K562 (cell line): ENCODE data around the gene MMP28. TPM values are rescaled to one million over a fixed set of nuclear protein-coding genes. Genes with fewer than 3 reads are reported as not detected.

Experiments
- CHD4 ChIP-seq: fragments of 200-600 bp; sonication (generic); IDR thresholded peaks from 3 replicates; pipeline ENCODE4 v1.6.1; 2012; ENCODE audit warnings: low read depth, mild to moderate bottlenecking, mixed read lengths, low read length, inconsistent platforms; ENCODE audit not compliant: insufficient read depth, insufficient replicate concordance, poor library complexity, severe bottlenecking
- DEAF1 ChIP-seq: fragments of 450-650 bp; formaldehyde crosslinking; IDR thresholded peaks from 2 replicates; pipeline ENCODE4 v1.4.0; 2020; ENCODE audit warnings: mild to moderate bottlenecking, moderate library complexity
- ESRRA ChIP-seq: fragments of 450-650 bp; IDR thresholded peaks from 2 replicates; pipeline ENCODE4 v1.6.1; 2014; ENCODE audit warnings: low read depth, mild to moderate bottlenecking, moderate library complexity, borderline replicate concordance
- KAT2B ChIP-seq: IDR thresholded peaks from one replicate; pipeline ENCODE4 v1.6.1; 2012; ENCODE audit warnings: low read depth, mild to moderate bottlenecking, control low read depth, inconsistent platforms, low read length, moderate library complexity
- SMARCB1 ChIP-seq: IDR thresholded peaks from 2 replicates; pipeline ENCODE4 v1.6.1; 2011; ENCODE audit warnings: improper control_type of control experiment, low read depth; ENCODE audit not compliant: insufficient read length
- ZNF146 ChIP-seq: IDR thresholded peaks from one replicate; pipeline ENCODE4 v1.6.1; 2018; ENCODE audit warnings: missing compliant biosample characterization; ENCODE audit not compliant: unreplicated experiment
- ZNF263 ChIP-seq: sonication (generic); formaldehyde crosslinking; IDR thresholded peaks from 2 replicates; pipeline ENCODE4 v1.8.0; 2022; ENCODE audit warnings: mild to moderate bottlenecking, missing genetic modification reagents, borderline replicate concordance
- polyA plus RNA-seq, 8 experiments: library from polyadenylated mRNA; depleted of rRNA in 4 of 8; stranded (reverse) in 5 of 8; unstranded in 3 of 8; fragments of >200 nt; fragmentation: Nextera tagmentation in 2 of 8; fragmentation: Illumina TruSeq in 1 of 8; extraction: Ambion mirVana in 2 of 8; extraction: Trizol in 1 of 8; gene quantifications; 2 replicates each; pipeline versions ENCODE4 v1.2.1 to v1.2.3, GENCODE V29; 2011 to 2014; ENCODE audit warnings: inconsistent platforms in 1 of 8, missing spikeins in 1 of 8
- total RNA-seq, 7 experiments: library from RNA; depleted of rRNA in 6 of 7; stranded (reverse); fragments of >200 nt in 6 of 7; fragmentation: Illumina TruSeq in 2 of 7; extraction: Trizol in 2 of 7; gene quantifications; 2 replicates each; pipeline versions ENCODE4 v1.2.1 to v1.2.3, GENCODE V29; 2011 to 2021; ENCODE audit warnings: low replicate concordance in 1 of 7
- TF ChIP-seq, protein P1 (sequence below), 2 experiments: fragments of 250-450 bp in 1 of 2; fragments of 450-650 bp in 1 of 2; sonication (Bioruptor Pico) in 1 of 2; IDR thresholded peaks; 2 replicates each; pipeline versions ENCODE4 v1.6.1 to v1.8.0; 2016 to 2021; ENCODE audit warnings: mild to moderate bottlenecking in 2 of 2, moderate library complexity in 2 of 2, missing compliant biosample characterization in 1 of 2, missing genetic modification characterization in 1 of 2
- TF ChIP-seq, protein P2 (sequence below): fragments of 200-600 bp; sonication (generic); IDR thresholded peaks from one replicate; pipeline ENCODE4 v1.6.1; 2012; ENCODE audit warnings: mild to moderate bottlenecking, low read depth, low read length, inconsistent platforms

Gene MMP28
- total and polyA plus RNA-seq, 9 of the 15 experiments (the other 6 are each of a cell fraction or from before 2014, with no cell fraction given): not detected

GRCh38 chr17:35764123-35764991 is 31.1 kb downstream of the MMP28 start (continued):
- TF ChIP-seq DEAF1 (CRISPR knock-in tag) (peak; percentile 64), SMARCB1 (no peak), KAT2B (no peak), ZNF263 (CRISPR knock-in tag) (peak; percentile 81), ESRRA (peak; percentile 63), CHD4 (no peak), ZNF146 (CRISPR knock-in tag) (no peak)
- TF ChIP-seq, protein P1, sequence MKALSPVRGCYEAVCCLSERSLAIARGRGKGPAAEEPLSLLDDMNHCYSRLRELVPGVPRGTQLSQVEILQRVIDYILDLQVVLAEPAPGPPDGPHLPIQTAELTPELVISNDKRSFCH (CRISPR knock-in tag; IDR thresholded peaks at IDR 0.05): no peak
- TF ChIP-seq, protein P1 (tag; IDR thresholded peaks at IDR 0.05): 0 out of 2 replicates have a peak, but pooled peaks have one; percentile 54
- TF ChIP-seq, protein P2, sequence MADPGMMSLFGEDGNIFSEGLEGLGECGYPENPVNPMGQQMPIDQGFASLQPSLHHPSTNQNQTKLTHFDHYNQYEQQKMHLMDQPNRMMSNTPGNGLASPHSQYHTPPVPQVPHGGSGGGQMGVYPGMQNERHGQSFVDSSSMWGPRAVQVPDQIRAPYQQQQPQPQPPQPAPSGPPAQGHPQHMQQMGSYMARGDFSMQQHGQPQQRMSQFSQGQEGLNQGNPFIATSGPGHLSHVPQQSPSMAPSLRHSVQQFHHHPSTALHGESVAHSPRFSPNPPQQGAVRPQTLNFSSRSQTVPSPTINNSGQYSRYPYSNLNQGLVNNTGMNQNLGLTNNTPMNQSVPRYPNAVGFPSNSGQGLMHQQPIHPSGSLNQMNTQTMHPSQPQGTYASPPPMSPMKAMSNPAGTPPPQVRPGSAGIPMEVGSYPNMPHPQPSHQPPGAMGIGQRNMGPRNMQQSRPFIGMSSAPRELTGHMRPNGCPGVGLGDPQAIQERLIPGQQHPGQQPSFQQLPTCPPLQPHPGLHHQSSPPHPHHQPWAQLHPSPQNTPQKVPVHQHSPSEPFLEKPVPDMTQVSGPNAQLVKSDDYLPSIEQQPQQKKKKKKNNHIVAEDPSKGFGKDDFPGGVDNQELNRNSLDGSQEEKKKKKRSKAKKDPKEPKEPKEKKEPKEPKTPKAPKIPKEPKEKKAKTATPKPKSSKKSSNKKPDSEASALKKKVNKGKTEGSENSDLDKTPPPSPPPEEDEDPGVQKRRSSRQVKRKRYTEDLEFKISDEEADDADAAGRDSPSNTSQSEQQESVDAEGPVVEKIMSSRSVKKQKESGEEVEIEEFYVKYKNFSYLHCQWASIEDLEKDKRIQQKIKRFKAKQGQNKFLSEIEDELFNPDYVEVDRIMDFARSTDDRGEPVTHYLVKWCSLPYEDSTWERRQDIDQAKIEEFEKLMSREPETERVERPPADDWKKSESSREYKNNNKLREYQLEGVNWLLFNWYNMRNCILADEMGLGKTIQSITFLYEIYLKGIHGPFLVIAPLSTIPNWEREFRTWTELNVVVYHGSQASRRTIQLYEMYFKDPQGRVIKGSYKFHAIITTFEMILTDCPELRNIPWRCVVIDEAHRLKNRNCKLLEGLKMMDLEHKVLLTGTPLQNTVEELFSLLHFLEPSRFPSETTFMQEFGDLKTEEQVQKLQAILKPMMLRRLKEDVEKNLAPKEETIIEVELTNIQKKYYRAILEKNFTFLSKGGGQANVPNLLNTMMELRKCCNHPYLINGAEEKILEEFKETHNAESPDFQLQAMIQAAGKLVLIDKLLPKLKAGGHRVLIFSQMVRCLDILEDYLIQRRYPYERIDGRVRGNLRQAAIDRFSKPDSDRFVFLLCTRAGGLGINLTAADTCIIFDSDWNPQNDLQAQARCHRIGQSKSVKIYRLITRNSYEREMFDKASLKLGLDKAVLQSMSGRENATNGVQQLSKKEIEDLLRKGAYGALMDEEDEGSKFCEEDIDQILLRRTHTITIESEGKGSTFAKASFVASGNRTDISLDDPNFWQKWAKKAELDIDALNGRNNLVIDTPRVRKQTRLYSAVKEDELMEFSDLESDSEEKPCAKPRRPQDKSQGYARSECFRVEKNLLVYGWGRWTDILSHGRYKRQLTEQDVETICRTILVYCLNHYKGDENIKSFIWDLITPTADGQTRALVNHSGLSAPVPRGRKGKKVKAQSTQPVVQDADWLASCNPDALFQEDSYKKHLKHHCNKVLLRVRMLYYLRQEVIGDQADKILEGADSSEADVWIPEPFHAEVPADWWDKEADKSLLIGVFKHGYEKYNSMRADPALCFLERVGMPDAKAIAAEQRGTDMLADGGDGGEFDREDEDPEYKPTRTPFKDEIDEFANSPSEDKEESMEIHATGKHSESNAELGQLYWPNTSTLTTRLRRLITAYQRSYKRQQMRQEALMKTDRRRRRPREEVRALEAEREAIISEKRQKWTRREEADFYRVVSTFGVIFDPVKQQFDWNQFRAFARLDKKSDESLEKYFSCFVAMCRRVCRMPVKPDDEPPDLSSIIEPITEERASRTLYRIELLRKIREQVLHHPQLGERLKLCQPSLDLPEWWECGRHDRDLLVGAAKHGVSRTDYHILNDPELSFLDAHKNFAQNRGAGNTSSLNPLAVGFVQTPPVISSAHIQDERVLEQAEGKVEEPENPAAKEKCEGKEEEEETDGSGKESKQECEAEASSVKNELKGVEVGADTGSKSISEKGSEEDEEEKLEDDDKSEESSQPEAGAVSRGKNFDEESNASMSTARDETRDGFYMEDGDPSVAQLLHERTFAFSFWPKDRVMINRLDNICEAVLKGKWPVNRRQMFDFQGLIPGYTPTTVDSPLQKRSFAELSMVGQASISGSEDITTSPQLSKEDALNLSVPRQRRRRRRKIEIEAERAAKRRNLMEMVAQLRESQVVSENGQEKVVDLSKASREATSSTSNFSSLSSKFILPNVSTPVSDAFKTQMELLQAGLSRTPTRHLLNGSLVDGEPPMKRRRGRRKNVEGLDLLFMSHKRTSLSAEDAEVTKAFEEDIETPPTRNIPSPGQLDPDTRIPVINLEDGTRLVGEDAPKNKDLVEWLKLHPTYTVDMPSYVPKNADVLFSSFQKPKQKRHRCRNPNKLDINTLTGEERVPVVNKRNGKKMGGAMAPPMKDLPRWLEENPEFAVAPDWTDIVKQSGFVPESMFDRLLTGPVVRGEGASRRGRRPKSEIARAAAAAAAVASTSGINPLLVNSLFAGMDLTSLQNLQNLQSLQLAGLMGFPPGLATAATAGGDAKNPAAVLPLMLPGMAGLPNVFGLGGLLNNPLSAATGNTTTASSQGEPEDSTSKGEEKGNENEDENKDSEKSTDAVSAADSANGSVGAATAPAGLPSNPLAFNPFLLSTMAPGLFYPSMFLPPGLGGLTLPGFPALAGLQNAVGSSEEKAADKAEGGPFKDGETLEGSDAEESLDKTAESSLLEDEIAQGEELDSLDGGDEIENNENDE: no peak
